ENCODE data around the gene IDI2.
"Not testable (repeated sequence)": the region's sequence is repeated elsewhere in the genome, so short reads cannot be mapped to it uniquely, and the experiment has no call there.

Gene IDI2

GRCh38 chr10:1025683-1026082 is at the start of gene IDI2:
IDI2 (minus strand) TSS chr10:1025859; CDS start chr10:1024723, 1,136 bp downstream.
- TF ChIP-seq, protein P1, sequence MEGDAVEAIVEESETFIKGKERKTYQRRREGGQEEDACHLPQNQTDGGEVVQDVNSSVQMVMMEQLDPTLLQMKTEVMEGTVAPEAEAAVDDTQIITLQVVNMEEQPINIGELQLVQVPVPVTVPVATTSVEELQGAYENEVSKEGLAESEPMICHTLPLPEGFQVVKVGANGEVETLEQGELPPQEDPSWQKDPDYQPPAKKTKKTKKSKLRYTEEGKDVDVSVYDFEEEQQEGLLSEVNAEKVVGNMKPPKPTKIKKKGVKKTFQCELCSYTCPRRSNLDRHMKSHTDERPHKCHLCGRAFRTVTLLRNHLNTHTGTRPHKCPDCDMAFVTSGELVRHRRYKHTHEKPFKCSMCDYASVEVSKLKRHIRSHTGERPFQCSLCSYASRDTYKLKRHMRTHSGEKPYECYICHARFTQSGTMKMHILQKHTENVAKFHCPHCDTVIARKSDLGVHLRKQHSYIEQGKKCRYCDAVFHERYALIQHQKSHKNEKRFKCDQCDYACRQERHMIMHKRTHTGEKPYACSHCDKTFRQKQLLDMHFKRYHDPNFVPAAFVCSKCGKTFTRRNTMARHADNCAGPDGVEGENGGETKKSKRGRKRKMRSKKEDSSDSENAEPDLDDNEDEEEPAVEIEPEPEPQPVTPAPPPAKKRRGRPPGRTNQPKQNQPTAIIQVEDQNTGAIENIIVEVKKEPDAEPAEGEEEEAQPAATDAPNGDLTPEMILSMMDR (IDR thresholded peaks at IDR 0.05; ENCODE audit: control insufficient read depth, extremely low read depth, insufficient read depth), result no peak
- DNase-seq (ENCODE audit: low read depth), result no peak
- no peak within 1 kb of the TSS for H3K4me3 ChIP-seq (ENCODE audit: low read depth, low read length)

GRCh38 chr10:1074748-1075308 is 49.2 kb upstream of the IDI2 start:
- H3K4me3 ChIP-seq (ENCODE audit: low read depth, low read length), result no peak overlapping the region
- DNase-seq (ENCODE audit: low read depth), result no peak
- TF ChIP-seq, protein P1 (IDR thresholded peaks at IDR 0.05; ENCODE audit: control insufficient read depth, extremely low read depth, insufficient read depth), result peak; percentile 38

GRCh38 chr10:1074052-1074747 is 48.5 kb upstream of the IDI2 start:
- TF ChIP-seq, protein P1 (IDR thresholded peaks at IDR 0.05; ENCODE audit: control insufficient read depth, extremely low read depth, insufficient read depth), result no peak
- no peak for DNase-seq (ENCODE audit: low read depth)
- H3K4me3 ChIP-seq (ENCODE audit: low read depth, low read length), result no peak overlapping the region

DNA sequence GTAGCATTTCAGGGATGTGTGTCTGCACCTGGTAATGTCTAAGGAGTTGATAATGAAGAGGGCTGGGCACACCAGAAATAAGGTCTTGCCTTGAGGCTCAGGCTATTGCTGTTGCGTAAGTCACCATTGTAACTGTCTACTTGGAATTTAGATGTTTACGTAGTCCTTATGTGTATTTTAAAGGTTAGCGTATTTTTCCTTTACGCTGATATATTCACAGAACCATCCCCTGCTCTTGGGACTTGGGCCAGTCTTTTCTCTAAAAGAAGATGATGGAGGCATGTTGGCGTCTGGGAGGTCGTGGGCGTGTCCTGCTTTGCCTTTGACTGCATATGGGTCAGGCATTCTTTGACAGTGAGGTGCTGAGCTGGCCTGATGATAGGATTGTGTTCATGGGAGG is 45.3 kb upstream of the IDI2 start:
- DNase-seq (ENCODE audit: low read depth), result no peak
- TF ChIP-seq, protein P1 (IDR thresholded peaks at IDR 0.05; ENCODE audit: control insufficient read depth, extremely low read depth, insufficient read depth), result no peak
- H3K4me3 ChIP-seq (ENCODE audit: low read depth, low read length), result no peak overlapping the region

DNA sequence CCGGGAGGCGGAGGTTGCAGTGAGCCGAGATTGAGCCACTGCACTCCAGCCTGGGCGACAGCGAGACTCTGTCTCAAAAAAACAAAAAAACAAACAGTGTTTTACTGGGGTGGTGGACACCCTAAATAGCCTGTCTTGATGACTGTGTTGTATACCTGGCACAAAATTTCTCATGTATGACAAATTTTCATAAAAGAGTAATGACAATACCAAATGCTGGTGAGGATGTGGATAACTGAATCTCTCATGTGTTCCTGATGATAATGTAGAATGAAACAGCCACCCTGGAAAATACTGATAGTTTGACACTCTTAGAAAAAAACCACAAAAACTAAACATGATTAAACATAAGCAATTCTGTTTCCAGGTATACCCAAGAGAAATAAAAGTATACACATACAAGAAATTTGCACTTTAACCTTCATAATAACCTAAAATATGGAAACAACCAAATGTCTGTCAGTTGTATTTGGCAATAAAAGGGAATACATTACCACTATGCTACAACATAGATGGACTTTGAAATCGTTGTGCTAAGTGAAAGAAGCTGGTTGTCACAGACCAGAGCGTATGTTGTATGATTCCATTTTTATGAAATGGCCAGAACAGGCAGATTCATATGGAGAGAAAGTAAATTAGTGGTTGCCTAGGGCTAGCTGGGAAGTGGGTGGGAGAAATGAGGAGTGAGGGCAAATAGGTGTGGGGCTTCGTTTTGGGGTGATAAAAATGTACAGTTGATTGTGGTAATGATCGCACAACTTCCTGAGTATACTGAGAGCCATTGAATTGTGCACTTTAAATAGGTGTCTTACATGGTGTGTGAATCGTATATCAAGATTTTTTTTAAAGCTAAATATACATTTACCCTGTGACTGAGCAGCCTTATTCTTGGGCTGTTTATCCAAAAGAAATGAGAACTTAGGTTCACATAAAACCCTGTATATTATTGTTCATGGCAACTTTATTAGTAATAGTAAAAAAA is 43.0 kb upstream of the IDI2 start:
- no peak for DNase-seq (ENCODE audit: low read depth)
- no peak overlapping the region for H3K4me3 ChIP-seq (ENCODE audit: low read depth, low read length)
- TF ChIP-seq, protein P1 (IDR thresholded peaks at IDR 0.05; ENCODE audit: control insufficient read depth, extremely low read depth, insufficient read depth), result no peak

GRCh38 chr10:1066734-1067133 is 41.1 kb upstream of the IDI2 start:
- not testable (repeated sequence) for H3K4me3 ChIP-seq (ENCODE audit: low read depth, low read length); DNase-seq (ENCODE audit: low read depth)

- DNase-seq (ENCODE audit: low read depth), result no peak
- H3K4me3 ChIP-seq (ENCODE audit: low read depth, low read length), result no peak overlapping the region
- TF ChIP-seq, protein P1 (IDR thresholded peaks at IDR 0.05; ENCODE audit: control insufficient read depth, extremely low read depth, insufficient read depth), result no peak
Measured at GRCh38 chr10:1064964-1065247, 39.2 kb upstream of the IDI2 start.

All from LNCaP clone FGC (cell line).